ENCODE data around the gene CARS2.

CARS2 gene

DNA sequence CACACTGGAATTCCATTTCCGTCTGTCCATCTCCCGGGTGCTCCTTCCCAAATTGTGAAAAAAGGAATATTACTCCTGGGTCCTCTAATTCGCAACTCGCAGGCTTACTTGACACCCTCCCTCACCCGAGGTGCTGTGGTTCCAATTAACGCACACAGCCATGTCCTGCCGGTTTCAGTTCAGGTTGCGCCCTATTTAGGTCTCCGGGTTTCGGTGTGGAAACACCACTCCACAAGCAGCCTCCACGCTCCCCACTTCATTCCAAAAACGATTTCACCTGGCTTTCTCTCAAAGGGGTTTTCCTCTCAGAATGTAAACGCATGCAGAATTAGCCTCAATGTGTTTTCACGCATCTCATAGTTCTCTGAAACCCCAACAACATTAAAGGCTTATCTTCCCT is 52.6 kb downstream of the CARS2 start:
- in situ Hi-C loops (cut with MboI; ENCODE audit: low sequenced_read_pairs), result no loop called here

DNA sequence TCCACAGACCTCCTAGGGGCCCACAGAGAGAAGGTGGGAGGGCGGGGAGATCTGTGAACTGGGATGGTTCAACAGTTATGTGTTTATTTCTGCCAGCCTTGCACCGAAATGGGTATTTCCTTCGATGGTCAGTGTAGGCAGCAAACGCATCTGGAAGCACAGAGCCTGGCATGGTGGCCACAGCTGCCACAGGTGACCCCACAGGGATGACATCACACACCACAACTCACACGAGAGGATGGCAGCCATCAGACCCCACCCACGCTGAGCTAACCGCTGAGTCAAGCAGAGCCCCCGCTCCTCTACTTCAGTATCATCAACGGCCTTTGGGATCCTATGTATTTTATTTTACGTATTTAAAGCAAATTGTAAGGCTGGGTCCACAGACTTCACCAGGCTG is 53.2 kb downstream of the CARS2 start:
- in situ Hi-C loops (cut with MboI; ENCODE audit: low sequenced_read_pairs), result no loop called here

DNA sequence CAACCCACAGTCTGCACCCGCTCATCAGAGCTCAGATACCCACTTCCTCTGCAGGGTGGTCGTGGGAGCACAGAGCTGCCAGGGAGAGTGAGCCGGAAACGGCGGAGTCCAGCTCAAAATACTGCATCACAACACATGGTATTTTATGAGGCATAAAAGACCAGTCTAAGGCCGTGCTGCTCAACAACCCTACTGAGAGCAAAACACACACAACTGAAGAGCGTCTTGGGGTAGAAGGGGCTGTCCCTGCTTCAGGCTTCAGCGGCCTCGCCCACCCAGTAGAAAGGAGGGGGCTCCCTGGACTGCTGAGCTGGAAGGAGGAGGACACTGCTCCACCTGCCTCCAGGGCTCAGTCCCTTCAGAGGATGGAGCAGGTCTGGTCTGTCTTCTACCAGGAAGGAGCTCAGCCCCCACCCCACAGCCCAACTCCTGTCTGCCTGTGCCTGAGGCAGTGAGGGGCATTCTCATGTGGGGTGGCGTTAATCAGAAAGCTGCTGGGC is 53.6 kb downstream of the CARS2 start:
- in situ Hi-C loops (cut with MboI; ENCODE audit: low sequenced_read_pairs), result no loop called here

DNA sequence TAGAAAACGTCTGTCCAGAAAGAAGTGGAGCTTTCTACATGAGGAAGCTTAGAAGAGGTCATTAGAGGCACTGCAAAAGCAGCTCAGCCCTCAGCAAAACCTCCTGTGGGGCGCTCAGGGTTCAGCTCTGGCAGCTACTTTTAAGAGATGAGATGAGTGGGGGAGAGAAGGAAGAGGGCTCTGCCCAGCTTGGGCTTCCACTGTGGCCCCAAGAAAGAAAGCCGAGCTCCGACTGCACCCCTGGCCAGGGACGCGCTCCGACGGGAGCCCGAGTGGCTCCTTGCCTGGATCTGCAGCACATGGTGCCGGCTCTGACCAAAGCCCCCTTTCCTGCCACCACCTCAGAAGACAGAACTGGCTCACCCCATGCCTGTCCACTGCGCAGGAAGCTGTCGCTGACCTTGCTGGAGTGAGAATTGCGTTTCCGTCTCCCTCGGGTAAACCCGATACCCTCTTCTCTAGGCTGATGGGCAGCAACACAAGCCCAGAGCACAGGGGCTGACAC is 54.1 kb downstream of the CARS2 start:
- in situ Hi-C loops (cut with MboI; ENCODE audit: low sequenced_read_pairs), result no loop called here

DNA sequence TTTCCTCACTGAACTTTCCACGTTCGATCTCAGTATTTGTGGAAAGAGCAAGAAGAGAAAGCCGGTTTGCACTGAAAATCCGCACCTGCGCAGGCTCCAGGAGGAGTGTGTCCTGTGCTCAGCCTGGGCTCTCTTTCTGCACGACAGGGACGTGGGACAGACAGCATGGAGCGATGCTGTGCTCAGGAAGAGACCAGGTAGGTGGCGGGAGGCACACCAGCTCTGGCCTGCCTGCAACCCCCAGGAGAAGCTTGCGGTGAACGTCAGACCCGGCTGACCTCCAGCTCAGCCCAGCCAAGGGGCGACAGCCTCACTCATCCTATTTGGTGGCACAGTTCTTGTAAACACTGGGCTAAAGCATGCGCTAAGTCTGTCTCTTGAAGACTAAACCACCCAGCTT is 54.6 kb downstream of the CARS2 start:
- in situ Hi-C loops (cut with MboI; ENCODE audit: low sequenced_read_pairs), result no loop called here

DNA sequence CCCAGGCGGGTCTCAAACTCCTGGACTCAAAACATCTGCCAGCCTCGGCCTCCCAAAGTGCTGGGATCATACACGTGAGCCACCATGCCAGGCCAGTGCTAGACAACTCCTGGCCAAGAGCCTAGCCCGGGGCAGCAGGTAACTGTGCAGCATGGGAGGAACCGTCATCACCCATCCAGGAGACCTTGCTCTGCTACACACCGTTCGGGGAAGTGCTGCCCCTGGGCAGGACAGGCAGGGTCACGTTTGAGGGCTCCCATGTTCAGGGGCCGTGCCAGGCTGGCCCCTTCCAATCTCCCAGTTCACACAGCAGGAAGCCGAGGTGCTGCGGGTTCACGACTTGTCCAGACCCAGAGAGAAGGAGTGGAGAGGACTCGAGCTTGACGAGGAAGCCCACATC is 55.5 kb downstream of the CARS2 start:
- in situ Hi-C loops (cut with MboI; ENCODE audit: low sequenced_read_pairs), result no loop called here

DNA sequence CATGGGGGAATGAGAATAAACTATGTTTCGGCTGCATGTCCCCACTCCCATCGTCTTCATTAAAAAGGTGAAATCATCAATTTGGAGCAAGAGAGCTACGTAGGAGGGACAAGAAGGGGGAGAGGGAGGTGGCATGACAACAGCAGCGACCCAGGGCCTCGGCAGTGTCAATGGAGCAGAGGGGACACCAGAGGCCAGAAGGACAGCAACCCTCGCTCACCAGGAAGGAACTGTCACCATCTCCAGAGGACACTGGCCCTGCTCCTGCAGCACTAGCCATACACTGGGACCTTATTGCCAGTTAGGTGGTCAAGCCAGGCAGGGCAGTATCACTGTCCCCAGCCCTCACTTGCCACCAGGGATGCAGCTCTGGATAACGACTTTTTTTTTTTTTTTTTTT is 56.4 kb downstream of the CARS2 start:
- in situ Hi-C loops (cut with MboI; ENCODE audit: low sequenced_read_pairs), result no loop called here

DNA sequence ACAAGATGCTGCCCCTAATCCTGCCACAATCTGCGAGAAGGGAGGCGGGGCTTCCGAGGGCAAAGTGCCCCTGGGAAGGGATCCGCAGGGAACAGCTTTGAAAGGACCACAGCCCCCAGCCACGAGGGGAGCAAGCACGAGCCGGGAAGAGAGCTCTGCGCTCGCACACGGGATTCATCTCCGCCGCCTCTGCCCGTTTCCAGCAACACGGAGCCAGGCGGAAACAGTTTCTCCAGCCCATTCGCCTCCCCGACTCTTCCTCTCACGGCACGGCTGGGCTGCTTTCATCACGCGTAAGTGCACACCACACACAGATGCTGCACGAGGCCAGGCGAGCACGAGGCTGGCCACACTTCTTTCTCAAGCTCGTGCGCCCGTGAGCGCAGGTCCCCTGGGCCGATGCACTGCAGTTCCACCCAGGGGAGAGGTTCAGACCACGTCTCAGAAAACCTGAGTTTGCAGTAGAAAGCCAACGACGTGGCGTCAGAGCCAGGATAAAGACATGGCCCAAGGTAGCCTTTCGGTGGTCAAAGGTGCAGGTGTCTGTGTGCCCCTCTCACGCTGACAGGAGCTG is 57.0 kb downstream of the CARS2 start:
- in situ Hi-C loops (cut with MboI; ENCODE audit: low sequenced_read_pairs), result no loop called here

DNA sequence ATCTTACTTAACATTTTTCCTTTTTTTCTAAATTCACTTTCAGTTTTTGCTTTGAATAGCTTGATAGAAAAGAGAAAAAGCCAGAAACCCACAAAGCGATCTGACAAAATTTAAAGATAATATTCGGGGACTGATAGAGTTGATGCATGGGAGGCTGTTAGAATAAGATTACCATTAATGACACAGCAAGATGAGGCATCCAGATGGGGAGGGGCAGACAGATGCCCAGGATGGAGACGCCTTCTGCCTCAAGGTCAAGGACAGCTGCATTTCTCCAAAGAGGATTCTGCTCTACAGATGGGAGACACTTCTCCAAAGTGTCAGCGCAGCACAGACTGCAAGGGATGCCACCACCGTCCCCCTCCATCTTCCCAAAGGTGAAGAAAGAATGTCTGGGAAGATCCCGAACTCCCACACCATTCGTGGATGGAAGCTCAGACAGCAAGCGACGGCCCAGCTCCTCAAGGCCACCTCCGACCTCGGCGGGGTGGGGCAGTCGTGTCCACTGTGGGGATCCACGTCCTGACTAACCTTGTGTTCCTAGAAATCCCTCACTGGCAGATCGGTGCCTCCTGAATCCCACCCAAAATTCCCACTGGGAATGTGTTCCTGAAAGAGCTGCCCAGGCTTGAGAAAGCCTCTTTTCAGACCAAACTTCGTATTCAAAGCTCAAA is 57.6 kb downstream of the CARS2 start:
- in situ Hi-C loops (cut with MboI; ENCODE audit: low sequenced_read_pairs), result no loop called here

DNA sequence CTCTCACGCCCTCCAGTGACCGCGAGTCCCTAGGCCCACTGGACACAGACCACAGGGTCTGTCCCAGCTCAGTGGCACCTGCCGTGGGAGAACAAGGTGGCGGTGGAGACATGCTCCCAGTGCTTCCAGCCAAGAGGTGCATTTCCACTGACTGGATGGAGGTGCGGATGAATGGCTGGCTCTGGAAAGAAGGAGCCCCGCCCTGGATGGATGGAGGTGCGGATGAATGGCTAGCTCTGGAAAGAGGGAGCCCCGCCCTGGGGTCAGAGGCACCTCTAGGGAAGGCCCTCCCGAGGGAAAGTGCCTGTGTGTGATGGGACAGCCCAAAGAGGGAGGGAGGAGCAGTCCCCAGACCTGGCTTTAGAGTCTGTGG is 58.6 kb downstream of the CARS2 start:
- in situ Hi-C loops (cut with MboI; ENCODE audit: low sequenced_read_pairs), result no loop called here

DNA sequence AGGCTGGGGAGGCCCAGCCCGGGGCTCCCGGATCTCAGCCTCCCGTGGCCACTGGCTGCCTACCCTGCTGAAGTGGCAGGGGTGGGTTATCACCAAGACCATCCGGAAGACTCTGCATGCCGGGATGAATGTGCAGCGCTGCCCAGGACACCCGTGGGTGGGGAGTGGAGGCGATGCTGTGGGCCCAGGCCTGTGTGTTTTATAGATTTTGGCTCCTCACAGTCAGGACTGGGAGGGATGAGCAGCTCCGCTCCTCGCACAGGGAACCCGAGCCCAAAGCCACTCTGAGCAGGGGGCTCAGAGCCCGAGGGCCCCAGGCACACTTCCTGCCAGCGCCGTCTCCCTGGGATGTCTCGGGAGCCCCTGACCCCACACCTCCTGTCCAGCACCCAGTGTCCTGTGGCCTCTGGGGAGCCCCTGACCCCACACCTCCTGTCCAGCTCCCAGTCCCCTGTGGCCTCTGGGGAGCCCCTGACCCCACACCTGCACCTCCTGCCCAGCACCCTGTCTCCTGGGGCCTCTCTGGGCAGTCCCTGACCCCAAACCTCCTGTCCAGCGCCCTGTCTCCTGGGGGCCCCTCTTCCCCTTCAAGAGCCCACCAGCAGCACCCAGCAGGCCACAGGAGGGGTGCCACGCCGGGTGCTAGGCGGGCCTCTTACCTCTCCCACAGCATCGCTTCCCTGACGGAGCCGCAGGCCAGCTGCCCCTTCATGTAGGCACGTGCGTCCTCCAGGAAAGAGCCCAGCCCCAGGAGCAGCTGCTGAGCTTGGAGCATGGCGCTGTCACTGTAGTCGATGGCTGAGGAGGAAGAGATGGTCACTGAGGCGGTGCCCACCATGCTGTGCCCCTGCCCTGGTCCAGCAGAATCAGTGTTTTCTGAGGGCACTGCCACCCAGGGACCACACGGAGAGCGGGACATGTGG is 59.2 kb downstream of the CARS2 start:
- in situ Hi-C loops (cut with MboI; ENCODE audit: low sequenced_read_pairs), result no loop called here

DNA sequence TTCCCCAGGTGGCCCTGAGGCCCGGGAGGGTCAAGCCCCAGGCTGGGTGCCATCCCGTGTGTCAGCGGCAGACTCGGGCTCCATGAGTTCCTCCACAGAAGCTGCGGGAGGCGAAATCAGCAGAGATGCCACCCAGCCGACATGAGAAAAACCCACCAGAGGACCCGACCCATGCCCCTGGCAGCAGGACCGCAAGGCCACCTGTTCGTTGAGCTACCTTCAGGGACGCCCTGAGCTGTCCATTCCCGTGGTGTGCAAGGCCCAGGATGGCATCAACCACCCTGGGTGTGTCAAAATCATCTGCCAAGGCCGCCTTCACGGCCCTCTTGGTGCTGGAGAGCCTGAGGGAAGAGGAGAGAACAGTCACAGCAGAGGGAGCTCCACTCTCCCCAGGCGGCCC is 60.2 kb downstream of the CARS2 start:
- in situ Hi-C loops (cut with MboI; ENCODE audit: low sequenced_read_pairs), result no loop called here

DNA sequence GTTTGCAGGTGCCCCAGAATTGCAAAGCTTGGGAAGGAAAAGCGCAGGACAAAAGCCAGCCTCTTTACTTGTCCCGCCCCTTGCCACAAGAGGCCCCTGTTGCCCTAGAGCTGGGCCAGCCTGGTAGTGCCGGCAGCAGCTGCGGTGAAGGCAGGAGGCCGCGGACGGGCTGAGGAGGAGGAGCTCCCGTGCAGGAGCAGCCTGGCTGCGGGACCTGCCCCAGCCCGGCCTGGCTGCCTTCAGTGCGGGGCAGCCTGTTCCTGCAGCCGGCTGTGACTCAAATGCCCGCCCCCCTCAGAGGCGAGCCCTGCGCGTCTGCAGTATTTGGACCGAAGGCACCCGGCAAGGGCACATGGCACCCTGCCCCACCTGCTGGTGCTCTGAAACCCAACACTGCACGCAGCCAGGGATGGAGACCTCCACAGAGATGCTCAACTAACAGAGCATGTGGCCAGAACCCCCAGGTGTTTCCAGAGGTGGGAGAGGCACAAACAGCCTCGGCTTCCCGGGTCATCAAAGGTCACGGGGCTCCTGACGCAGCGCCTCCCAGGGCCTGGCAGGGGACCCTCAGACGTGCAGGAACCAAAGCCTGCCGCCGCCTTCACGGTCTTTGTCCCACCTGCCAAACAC is 60.9 kb downstream of the CARS2 start:
- in situ Hi-C loops (cut with MboI; ENCODE audit: low sequenced_read_pairs), result no loop called here

DNA sequence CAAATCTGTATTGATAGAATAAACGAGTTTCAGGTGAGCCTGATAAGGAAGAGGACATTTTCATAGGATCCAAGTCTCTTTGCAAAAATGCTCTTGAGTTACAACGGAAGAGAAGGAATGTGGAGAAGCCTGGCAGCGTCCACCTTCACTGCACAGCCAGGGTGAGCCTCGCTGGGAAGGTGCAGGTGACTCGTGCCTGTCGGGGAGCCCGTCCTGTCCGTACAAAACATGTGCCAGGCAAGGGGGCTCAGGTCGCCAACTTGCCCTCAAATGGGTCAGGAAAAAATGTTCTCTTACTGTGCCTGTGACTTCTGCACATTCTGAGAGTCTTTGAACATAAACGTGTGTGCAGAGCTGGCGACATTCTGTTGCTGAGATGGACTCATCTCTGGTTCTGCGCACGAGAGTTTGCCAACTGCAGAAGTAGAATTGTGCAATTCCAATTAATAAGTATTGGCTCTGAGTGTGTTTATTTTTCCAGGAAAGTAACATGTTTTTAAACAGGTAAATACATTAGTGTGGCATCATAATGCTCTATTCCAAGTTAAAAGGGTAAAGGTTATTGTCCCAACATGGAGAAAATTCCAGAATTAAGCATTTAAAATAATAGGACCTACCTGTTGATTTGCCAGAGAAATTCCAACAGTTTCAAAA is 62.0 kb downstream of the CARS2 start:
- in situ Hi-C loops (cut with MboI; ENCODE audit: low sequenced_read_pairs), result no loop called here

DNA sequence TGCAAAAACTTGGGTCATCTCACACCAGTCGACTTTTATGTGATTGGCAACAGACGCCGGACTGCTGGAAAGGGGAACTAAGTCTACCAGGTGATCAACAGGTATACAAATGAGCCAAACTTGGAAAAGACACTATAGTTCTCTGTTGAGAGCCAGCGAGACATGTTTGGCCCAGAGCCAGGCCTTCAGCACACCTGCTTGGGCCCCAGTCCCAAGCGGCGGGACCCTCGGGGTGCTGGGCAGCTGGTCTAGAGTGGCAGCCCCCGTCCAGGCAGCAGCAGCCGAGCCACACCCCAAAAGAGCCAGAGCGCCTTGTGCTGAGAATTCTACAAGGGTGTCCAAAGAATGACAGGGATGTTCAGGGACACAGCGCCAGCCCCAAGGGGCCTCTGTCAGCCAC is 62.6 kb downstream of the CARS2 start:
- in situ Hi-C loops (cut with MboI; ENCODE audit: low sequenced_read_pairs), result no loop called here

DNA sequence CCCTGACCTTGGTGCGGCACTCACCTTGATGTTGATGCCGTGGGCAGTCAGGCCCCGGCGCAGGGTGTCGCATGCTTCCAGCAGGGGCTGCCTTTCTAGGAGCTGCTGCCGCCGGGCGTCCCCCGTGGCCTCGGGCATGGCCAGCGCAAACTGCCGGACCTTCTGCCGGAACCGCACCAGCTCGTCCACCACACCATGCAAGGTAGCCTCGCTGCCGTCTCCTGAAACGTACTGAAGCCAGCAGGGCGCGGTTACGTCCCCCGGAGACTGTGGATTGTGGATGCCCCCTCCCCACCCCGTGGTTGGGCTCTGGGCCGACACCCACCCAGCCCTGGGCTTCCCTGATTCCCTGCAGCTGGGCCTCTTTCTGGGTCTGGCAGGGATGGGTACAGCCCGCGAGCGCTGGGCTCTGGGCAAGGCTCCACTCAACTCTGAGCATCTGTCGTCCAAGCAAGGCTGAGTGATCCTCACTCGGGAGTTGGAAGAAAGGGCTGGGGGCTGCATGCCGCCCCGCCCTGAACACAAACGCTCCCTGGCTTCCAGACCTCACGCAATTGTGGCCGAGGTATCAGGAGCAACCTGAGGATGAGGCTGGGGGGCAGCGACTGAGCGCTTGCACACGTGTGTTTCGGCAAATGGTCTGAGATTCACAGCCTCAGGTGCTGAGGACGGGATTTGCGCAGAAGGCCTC is 63.5 kb downstream of the CARS2 start:
- in situ Hi-C loops (cut with MboI; ENCODE audit: low sequenced_read_pairs), result no loop called here

DNA sequence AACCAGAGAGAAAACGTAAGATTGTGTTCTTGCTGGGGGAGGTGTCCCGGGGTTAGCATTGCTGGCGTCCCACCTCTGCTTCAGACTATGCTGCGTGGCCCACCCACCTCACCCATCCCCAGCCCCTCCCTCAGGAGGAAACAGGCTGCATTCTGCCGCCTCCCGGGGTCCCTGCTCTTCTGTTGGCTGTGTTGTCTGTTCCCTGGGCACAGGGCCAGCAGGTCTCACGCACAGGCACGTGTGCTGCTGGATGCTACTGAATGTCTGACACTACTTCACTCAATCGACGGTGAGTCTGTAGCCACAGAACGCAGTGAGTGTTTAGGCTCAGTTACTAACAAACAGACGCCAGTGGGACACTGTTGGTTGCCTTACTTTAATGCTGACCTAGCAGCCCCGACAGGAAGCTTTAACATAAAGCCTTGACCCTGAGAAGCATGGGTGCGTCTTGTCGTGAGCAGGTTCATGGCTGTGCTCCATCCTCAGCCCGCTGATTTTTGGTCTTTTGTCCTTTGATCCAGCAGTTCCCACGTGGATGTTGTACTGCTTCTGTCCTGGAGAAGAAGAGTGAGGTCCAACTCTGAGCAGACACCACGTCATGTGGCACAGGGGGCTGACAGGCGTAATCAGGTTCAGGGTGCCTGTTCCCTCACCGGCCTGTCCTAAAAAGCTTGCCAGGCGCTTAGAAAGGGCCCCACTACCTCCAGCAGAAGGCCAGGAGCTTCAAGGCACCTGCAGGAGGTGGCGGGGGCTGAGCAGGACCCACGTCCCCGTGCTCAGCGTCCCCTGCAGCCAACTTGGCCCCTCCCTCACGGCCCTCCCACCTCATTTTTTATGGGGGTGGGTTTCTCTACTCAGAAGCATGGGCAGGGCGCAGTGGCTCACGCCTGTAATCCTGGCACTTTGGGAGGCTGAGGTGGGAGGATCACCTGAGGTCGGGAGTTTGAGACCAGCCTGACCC is 64.6 kb downstream of the CARS2 start:
- in situ Hi-C loops (cut with MboI; ENCODE audit: low sequenced_read_pairs), result no loop called here

DNA sequence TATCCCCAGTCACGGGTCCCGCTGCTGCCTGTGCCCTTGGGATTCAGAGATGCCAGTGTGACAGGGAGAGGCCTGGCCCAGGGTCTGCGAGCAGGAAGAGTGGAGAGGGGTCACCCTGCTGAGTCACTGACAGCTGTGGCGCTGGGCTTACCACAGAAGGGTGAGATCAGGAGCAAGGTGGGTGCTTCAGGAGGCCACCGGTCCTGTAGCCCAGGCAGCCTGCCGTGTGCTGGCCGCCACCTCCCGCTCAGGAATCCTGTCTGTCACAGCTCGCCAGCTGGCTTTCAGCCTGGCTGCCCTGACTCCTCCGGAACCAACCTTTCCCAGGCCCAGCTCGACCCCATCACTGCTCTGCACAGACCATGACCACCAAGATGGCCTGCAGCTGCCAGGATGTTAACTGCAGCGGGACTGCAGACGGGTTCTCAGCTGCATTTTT is 65.3 kb downstream of the CARS2 start:
- in situ Hi-C loops (cut with MboI; ENCODE audit: low sequenced_read_pairs), result no loop called here

DNA sequence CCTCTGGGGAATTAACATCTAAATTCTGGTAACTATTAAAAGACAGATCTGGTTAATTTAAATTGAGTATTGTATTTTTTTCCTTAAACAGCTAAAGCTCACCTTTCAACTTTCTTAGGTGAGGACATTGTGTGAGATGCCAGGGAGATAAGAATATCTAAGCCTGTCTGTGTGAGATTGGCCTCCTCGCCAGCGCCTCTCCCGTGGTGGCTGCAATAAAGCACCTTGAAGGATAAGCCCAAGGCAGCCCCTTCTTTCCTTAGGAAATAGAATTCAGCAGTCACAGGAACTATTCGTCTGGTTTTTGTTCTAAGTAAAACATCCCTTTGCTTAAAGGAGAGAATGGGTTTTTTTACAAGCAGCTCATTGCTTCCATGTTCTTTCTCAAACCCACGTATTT is 66.0 kb downstream of the CARS2 start:
- in situ Hi-C loops (cut with MboI; ENCODE audit: low sequenced_read_pairs), result no loop called here

All from HL-60/S4 treated with retinoic acid at 250 ng/mL for 4 days and 3 days (cell line).